Fibroblast of lung (primary cell): Measurements from ENCODE around the gene BCL7A.

Source experiments
- EZH2 ChIP-seq: IDR thresholded peaks from 2 replicates; pipeline ENCODE4 v1.5.1; 2012; ENCODE audit warnings: low read length, control low read depth, mild to moderate bottlenecking; ENCODE audit errors: missing control alignments
- TF ChIP-seq, protein P1 (sequence below), 2 donors: IDR thresholded peaks in 1 of 2; conservative IDR thresholded peaks in 1 of 2; 1 replicate in 1 of 2; 2 replicates in 1 of 2; pipeline ENCODE4 v1.5.1; 2011 to 2012; ENCODE audit warnings: low read length in 2 of 2, control low read depth in 1 of 2, inconsistent platforms in 1 of 2, low read depth in 1 of 2, mild to moderate bottlenecking in 1 of 2

DNA sequence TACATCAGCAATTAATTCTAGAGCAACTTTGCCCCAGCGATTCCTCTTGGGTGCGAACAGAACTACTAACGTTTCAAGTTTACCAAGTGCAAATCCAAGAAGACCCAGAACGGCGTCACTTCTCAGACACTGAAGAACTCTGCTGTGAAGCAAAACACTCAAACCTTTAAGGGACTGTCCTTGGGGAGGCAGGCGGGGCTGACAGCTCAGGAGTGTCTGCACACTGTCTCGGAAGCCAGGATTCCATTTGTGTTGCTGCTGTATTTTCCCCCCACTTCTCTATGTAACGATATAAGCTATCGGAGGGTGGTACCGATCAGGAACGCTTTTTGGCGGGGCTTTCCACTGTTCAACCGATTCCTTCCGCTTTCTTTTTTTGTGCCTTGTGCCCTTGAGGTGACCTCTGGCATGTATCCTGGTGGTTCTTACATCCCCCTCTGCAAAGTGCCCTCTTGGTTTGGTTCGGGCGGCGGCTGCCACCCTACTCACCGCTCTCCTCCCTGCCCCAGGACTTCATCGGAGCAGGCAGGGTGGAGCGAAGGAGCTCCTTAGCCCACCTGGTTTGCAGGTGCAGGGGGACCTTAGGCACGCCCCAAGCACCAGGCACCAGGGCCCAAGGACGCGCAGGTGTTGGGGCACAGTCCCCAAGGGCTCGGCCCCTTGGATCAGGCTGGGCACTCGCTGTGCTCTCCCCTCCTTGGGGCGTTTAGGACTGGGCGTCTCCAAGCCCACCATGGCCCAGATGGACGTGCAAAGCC, 37.7 kb downstream of the BCL7A start:
- TF ChIP-seq, protein P1, sequence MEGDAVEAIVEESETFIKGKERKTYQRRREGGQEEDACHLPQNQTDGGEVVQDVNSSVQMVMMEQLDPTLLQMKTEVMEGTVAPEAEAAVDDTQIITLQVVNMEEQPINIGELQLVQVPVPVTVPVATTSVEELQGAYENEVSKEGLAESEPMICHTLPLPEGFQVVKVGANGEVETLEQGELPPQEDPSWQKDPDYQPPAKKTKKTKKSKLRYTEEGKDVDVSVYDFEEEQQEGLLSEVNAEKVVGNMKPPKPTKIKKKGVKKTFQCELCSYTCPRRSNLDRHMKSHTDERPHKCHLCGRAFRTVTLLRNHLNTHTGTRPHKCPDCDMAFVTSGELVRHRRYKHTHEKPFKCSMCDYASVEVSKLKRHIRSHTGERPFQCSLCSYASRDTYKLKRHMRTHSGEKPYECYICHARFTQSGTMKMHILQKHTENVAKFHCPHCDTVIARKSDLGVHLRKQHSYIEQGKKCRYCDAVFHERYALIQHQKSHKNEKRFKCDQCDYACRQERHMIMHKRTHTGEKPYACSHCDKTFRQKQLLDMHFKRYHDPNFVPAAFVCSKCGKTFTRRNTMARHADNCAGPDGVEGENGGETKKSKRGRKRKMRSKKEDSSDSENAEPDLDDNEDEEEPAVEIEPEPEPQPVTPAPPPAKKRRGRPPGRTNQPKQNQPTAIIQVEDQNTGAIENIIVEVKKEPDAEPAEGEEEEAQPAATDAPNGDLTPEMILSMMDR (conservative IDR thresholded peaks at IDR 0.05 in 1 of 2, IDR thresholded peaks at IDR 0.05 in 1 of 2; ENCODE audit: low read depth in 1 of 2, low read length in 2 of 2), result no peak
- no peak for TF ChIP-seq EZH2
